Fibroblast of villous mesenchyme (primary cell): ENCODE data around the gene EPHB2. TPM values are rescaled to one million over a fixed set of nuclear protein-coding genes. Genes with fewer than 3 reads are reported as not detected.

Experiments
- DNase-seq: peaks from one replicate; pipeline ENCODE4 v3.0.0-alpha.2; 2010; ENCODE audit warnings: low read depth
- H3K4me3 ChIP-seq: 2 replicates; pipeline ENCODE4 v1.5.1; 2011; ENCODE audit warnings: low read depth, mild to moderate bottlenecking, low read length
- total RNA-seq: library from RNA; depleted of rRNA; stranded (reverse); fragments of >200 nt; gene quantifications from 2 replicates; pipeline ENCODE4 v1.2.3, GENCODE V29; 2012
- TF ChIP-seq, protein P1 (sequence below): IDR thresholded peaks from 2 replicates; pipeline ENCODE4 v1.5.1; 2012; ENCODE audit warnings: low read depth, mild to moderate bottlenecking, low read length; ENCODE audit not compliant: insufficient read depth

Gene EPHB2
- total RNA-seq, 1 donor = 4.3 TPM

DNA sequence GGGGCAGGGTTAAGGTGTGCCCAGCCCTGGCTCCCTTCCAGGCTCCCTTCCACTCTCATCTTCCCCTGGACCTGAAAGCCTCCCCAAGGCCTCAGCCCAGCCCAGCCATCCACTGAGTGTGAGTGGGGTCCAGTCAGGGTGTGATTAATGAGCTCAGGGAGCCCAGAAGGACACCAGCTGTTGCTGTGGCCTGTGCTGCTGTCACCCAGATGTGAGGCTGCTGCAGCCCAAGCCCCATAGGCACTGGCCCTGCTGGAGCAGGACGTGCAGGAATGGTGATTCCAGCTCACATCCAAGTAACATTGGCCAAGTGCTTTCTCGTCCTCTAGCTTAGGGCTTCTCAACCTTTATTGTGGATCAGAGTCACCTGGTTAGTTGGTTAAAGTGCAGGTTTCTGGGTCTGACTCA is 77.6 kb downstream of the EPHB2 start:
- no peak for DNase-seq
- TF ChIP-seq, protein P1, sequence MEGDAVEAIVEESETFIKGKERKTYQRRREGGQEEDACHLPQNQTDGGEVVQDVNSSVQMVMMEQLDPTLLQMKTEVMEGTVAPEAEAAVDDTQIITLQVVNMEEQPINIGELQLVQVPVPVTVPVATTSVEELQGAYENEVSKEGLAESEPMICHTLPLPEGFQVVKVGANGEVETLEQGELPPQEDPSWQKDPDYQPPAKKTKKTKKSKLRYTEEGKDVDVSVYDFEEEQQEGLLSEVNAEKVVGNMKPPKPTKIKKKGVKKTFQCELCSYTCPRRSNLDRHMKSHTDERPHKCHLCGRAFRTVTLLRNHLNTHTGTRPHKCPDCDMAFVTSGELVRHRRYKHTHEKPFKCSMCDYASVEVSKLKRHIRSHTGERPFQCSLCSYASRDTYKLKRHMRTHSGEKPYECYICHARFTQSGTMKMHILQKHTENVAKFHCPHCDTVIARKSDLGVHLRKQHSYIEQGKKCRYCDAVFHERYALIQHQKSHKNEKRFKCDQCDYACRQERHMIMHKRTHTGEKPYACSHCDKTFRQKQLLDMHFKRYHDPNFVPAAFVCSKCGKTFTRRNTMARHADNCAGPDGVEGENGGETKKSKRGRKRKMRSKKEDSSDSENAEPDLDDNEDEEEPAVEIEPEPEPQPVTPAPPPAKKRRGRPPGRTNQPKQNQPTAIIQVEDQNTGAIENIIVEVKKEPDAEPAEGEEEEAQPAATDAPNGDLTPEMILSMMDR = no peak
- H3K4me3 ChIP-seq = no peak overlapping the region

DNA sequence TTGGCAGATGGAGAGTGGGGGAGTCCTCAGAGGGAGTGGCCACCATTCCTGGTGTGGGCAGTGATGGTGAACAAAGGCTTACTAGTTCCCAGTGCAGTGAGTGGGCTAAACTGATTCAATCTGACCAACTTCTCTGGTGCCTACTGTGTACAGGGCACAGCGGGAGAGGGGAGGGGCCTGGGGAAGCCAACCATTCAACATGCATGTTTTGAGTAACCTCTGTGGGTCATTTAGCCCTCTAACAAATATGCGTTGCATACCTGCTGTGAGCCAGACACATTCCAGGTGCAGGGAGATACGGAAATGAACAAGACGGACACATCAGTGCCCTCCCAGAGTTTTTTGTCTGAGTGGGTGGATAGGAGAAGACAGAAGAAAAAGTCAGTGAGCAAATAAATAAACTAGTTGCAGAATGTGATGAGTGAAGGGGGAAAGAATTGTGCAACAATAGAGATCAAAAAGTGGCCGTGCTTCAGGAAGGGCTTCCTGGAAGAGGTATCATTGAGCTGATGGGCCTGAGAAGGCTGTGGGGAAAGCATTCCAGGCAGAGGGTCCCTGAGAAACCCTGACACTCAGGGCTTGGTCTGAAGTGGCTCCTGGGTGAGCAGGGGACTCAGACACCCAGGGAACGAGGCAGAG is 78.8 kb downstream of the EPHB2 start:
- TF ChIP-seq, protein P1 = no peak
- H3K4me3 ChIP-seq = no peak overlapping the region
- DNase-seq = no peak

DNA sequence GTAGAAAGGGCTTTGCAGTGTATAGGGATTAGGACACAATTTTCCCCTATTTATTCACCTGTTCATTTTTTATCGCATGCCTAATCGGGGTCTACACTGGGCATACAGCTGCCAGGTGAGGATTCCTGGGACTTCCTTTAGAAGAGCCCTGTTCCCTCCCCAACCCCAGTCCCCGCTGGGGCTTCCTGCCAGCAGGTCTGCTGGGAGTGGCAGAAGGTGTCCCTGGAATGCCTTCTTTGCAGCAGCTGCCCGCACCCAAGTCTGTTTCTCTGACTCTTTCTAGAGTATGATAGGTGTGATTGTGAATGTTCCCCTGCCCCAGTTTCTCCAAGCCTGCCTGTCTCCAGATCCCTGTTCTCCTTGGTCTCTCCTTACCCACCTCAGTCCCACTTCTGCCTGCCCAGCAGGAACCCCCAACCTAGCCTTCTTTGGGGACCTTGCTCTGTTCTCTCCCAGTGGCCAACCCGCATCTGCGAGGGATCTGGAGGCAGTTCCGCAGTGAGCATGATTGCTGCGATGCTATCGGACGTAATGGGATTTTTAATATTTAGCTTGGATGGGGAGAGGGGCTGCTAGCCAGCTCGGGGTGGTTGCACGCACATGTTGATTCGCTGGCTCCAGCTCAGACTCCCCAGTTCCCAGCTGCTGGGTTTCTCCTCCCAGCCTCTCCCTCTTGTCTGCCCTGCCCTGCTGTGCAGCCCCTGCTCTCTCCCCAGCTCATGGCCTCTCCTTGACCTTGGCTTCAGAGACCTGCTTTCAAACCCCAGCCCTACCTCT is 79.8 kb downstream of the EPHB2 start:
- H3K4me3 ChIP-seq = no peak overlapping the region
- TF ChIP-seq, protein P1 = no peak
- DNase-seq = no peak

DNA sequence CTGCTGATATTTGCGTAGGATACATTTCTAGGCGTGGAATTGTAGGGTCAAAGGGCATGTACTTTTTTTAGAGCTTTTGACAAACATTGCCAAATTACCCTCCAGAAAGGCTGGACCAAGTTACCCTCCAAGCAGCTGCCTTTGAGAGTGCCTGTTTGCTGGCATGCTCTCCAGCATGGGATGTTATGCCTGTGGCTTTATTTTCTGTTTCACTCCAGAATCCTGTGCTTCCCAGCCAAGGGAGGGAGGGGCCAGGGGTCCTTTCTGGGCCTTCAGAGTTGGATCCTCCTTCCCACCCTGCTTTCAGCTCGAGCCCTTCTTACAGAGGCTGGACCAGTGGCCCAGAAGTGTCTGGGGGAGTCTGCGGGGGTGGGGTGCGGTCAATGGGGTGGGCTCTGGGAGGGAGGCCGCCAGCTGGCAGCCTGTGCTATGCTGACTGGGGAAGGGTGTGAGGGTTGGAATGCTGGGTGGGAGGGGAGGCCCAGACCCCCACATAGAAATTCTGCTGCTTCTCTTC is 81.2 kb downstream of the EPHB2 start:
- TF ChIP-seq, protein P1 = no peak
- DNase-seq = no peak
- H3K4me3 ChIP-seq = no peak overlapping the region

DNA sequence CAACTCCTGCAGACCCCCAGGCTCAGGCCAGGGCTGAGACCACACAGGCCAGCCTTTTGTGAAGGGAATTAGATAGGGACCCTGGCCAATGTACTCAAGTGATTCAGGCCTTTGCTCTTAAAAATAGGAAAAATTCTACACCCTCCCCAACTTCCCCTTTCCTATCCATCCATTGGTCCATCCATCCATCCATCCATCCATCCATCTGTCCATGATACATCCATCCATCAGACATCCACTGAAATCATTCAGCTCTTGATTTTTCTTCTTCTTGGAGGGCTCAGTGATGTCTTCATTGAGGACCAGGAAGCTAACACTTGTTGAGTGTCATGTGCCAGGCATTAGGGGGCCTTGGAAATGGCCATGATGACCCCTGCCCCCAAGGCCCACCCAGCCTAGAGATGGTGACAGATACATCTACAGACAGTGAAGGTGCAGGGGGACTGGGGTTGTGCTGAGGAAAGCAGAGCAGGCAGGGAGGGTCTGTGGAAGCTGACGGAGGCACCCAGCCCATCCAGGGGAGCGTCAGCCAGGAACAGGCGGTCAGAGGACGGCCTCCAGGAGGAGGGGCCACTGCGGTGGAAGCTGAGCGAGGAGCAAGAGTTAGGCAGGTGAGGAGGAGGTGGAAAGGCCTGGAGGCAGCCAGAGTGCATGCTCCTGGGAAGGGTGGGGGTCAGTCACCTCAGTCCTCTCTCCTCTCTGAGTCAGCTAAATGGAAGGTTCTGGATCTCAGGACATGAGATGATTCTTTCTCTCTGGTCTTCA is 81.9 kb downstream of the EPHB2 start:
- TF ChIP-seq, protein P1 = no peak
- H3K4me3 ChIP-seq = no peak overlapping the region
- DNase-seq = no peak

DNA sequence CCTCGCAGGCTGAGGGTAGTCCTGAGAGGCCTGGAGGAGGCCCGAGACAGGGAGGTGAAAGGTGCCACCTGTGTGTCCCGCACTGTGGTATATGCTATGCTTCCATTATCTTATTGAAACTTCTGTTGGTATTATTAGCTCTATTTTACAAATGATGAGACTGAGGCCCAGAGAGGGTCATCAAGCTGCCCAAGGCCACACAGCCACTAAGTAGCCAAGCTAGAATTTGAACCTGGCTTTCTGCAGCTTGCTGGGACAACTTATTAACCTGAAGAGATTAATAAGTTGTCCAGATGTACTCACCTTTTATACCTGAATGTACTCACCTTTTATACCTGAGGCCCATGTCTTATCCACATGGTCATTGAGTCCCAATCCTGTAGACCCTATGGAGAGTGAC is 83.0 kb downstream of the EPHB2 start:
- TF ChIP-seq, protein P1 = no peak
- H3K4me3 ChIP-seq = no peak overlapping the region
- no peak for DNase-seq
